ENCODE results near the gene EPAS1.

The EPAS1 gene

GRCh38 chr2:46305187-46305586, 8.0 kb downstream of the EPAS1 start:
- Mint-ChIP-seq H3K4me1 (peaks cover 36% of the 10 kb centered on the region), H3K27ac (no peak overlapping the region), H3K9me3 (no peaks in the 10 kb centered on the region), H3K36me3 (peaks cover 61% of the 10 kb centered on the region), H3K4me3 (peak overlapping the region; percentile 11)
- no peak for DNase-seq (ENCODE audit: low spot score in 2 of 2)
- no peak for ATAC-seq

DNA sequence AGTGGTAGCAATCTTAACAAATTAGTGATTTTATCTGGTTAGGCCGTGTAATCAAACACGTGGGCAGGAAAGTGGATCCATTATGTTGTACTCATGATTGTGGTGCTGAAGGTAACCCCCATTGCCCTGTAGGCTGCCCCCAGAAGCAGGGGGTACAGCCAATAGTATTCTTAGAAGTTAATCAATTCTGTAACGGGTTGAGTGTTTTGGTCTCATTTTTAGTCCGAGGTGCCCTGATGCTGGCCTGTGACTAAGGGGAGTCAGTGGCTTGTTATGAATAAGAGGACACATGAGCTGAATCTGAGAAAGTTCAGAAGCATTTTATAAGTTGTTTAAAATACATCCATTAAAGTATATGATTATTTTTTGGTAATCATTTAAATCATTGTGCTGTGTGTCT, 8.6 kb downstream of the EPAS1 start:
- DNase-seq (ENCODE audit: low spot score in 2 of 2) (peak in 1 of 2 donors; percentile 69), ATAC-seq (peak; percentile 98)
- peak overlapping the region; percentile 11 for H3K4me3 Mint-ChIP-seq
- H3K9me3 Mint-ChIP-seq, result no peaks in the 10 kb centered on the region
- peaks cover 36% of the 10 kb centered on the region for H3K4me1 Mint-ChIP-seq
- H3K27ac Mint-ChIP-seq, result no peak overlapping the region
- peaks cover 55% of the 10 kb centered on the region for H3K36me3 Mint-ChIP-seq

- no peaks in the 10 kb centered on the region for H3K9me3 Mint-ChIP-seq
- DNase-seq (ENCODE audit: low spot score in 2 of 2), result no peak
- H3K4me1 Mint-ChIP-seq, result peaks cover 36% of the 10 kb centered on the region
- H3K36me3 Mint-ChIP-seq, result peaks cover 50% of the 10 kb centered on the region
- no peak for ATAC-seq
- H3K4me3 Mint-ChIP-seq, result no peak overlapping the region
- no peak overlapping the region for H3K27ac Mint-ChIP-seq
Observed at GRCh38 chr2:46306330-46306751, 9.1 kb downstream of the EPAS1 start.

GRCh38 chr2:46306988-46307655, 9.9 kb downstream of the EPAS1 start:
- H3K36me3 Mint-ChIP-seq, result peaks cover 42% of the 10 kb centered on the region
- peaks cover 40% of the 10 kb centered on the region for H3K4me1 Mint-ChIP-seq
- ATAC-seq, result no peak
- H3K27ac Mint-ChIP-seq, result no peak overlapping the region
- H3K9me3 Mint-ChIP-seq, result no peaks in the 10 kb centered on the region
- DNase-seq (ENCODE audit: low spot score in 2 of 2), result no peak
- H3K4me3 Mint-ChIP-seq, result no peak overlapping the region

- Mint-ChIP-seq H3K4me3 (no peak overlapping the region), H3K4me1 (peaks cover 40% of the 10 kb centered on the region), H3K36me3 (peaks cover 34% of the 10 kb centered on the region), H3K27ac (no peak overlapping the region), H3K9me3 (no peaks in the 10 kb centered on the region)
- DNase-seq (ENCODE audit: low spot score in 2 of 2), result no peak
- no peak for ATAC-seq
Observed at GRCh38 chr2:46308081-46308480, 10.9 kb downstream of the EPAS1 start.

- H3K4me3 Mint-ChIP-seq, result no peak overlapping the region
- H3K9me3 Mint-ChIP-seq, result no peaks in the 10 kb centered on the region
- no peak for ATAC-seq
- peaks cover 34% of the 10 kb centered on the region for H3K4me1 Mint-ChIP-seq
- H3K36me3 Mint-ChIP-seq, result peaks cover 34% of the 10 kb centered on the region
- DNase-seq (ENCODE audit: low spot score in 2 of 2), result no peak
- H3K27ac Mint-ChIP-seq, result no peak overlapping the region
Observed at GRCh38 chr2:46308629-46309028, 11.4 kb downstream of the EPAS1 start.

DNA sequence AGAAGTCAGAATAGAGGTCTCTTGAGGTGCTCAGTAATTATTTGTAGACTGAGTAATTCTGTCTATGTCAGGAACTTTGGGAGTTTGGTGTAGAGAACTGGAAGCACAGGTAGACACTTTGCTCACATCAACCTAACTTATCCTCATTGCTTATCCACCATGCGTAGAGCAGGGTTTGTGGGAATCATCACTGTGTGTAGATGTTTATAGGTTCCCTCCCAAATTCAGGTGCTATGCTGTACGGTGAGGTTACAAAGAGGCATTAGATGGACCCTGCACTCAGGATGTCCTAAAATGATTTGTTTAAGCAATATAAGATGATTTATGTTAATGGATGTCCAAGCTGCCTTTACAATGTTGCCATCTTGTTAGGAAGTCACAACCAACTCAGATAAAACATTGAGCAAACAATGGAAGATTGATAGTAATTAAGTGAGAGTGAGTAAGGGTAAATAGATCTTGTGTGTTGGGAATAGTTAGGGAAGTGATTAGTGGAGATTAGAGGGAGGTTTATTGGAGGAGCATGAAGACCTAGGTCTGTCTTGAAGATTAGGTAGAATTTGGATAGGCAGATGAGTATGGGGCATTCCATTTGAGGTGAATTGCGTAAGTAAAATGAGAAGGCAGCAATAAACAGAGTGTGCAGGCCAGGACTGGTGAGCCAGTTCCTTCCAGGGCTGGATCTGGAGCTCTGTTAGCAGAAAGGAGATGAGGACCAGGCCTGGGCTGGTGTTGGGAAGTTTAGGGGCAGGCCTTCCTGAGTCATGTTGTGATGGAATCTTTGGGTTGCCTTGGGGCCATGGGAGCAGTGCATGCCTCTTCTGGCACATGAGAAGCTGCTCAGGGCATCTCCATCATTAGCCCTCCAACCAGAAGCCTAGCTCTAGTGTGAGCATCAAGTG, 12.1 kb downstream of the EPAS1 start:
- no peak for DNase-seq (ENCODE audit: low spot score in 2 of 2)
- Mint-ChIP-seq H3K4me3 (no peak overlapping the region), H3K36me3 (peaks cover 34% of the 10 kb centered on the region), H3K4me1 (peaks cover 29% of the 10 kb centered on the region), H3K9me3 (no peaks in the 10 kb centered on the region), H3K27ac (no peak overlapping the region)
- no peak for ATAC-seq

- ATAC-seq, result no peak
- Mint-ChIP-seq H3K9me3 (no peaks in the 10 kb centered on the region), H3K4me3 (no peak overlapping the region), H3K4me1 (peaks cover 29% of the 10 kb centered on the region), H3K36me3 (peaks cover 34% of the 10 kb centered on the region), H3K27ac (no peak overlapping the region)
- no peak for DNase-seq (ENCODE audit: low spot score in 2 of 2)
Observed at GRCh38 chr2:46310446-46310845, 13.2 kb downstream of the EPAS1 start.

DNA sequence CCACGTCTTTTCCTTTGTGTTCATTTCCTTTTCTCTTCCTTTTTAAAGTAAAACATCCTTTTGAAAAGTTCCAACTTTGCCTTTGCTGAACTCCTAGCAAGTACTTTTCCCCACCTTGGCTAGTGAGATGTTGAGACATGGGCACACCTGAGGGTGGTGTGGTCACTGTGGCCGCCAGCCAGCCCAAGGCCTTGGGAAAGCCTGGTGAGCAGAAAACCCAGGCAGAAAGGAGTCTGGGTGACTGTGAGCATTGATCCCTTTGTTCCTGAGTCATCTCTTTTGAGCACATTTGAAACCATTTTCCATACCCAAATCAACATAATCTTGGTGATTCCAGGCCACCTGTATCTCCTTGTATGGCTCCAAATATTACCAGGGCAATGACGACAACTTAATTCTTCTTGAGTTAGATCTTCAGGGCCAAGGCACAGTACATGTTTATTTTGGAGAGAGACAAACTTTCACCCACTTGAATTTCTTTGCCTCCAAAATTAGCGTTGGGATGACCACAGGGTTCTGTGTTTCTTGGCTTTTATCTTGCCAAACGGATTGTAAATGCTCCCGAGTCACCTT, 14.5 kb downstream of the EPAS1 start:
- ATAC-seq (no peak), DNase-seq (ENCODE audit: low spot score in 2 of 2) (no peak)
- Mint-ChIP-seq H3K4me1 (peaks cover 29% of the 10 kb centered on the region), H3K36me3 (peaks cover 40% of the 10 kb centered on the region), H3K27ac (no peak overlapping the region), H3K4me3 (no peak overlapping the region), H3K9me3 (no peaks in the 10 kb centered on the region)

DNA sequence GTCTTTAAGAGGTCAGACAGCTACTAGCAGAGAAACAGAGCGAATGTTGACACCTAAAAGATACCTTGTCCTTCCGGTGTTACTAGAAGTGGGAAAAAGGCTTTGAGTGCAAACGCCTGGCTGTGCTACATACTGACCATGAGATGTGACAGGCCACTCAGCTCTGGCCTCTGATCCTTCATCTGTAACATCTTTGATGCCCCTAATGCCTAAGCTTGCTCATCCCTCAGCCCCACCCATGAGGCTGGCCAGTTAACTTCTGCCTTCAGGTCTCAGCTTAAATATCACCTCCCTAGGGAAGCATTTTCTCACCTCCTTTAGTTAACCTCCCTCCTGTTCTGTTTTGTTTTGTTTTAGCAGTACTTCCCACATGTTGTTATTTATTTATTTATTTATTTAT, 15.9 kb downstream of the EPAS1 start:
- DNase-seq (ENCODE audit: low spot score in 2 of 2), result no peak

GRCh38 chr2:46314065-46314835, 17.0 kb downstream of the EPAS1 start:
- DNase-seq (ENCODE audit: low spot score in 2 of 2) (no peak), ATAC-seq (no peak)
- Mint-ChIP-seq H3K4me1 (peaks cover 28% of the 10 kb centered on the region), H3K4me3 (no peak overlapping the region), H3K36me3 (peaks cover 36% of the 10 kb centered on the region), H3K27ac (no peak overlapping the region), H3K9me3 (no peaks in the 10 kb centered on the region)

More for the DNA sequence above, 15.9 kb downstream of the EPAS1 start:
- Mint-ChIP-seq H3K4me3 (no peak overlapping the region), H3K4me1 (peaks cover 28% of the 10 kb centered on the region), H3K27ac (no peak overlapping the region), H3K36me3 (peaks cover 38% of the 10 kb centered on the region), H3K9me3 (no peaks in the 10 kb centered on the region)
- ATAC-seq, result no peak

DNA sequence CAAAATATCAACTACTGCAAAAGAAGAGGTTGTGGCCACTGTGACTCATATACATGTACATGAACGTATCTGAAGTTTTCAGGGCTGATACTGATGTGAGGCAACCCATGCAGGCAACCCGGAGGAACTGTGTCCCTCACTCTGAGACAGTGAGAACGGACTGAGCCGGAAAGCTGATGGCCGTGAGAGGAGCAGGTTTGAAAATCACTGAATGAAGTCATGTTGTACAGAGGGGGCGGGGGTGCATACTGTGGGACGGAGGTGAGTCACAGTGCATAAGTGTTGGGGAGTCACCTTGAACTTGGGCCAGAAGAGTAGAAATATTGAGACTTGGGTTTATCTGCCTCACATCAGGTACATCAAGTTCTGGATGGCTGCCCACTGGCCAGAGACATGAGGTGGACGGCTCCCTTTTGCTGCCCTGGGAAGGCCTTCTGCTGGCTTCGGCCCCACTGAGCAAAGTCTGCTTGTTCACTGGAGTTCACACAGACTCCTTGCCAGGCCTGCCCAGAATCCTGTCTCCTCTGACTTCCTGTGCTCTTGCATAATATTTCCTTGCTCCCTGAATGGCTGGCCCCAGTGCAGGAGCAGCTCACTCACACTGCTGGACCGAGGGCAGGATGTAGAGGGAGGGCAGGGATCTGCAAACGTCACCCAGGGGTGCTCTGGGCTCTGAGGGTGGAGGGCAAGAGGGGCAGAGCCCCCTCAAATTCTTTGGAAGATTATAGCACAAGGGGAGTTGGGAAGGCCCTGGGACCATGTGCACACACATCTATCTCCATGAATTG, 18.1 kb downstream of the EPAS1 start:
- H3K4me3 Mint-ChIP-seq, result no peak overlapping the region
- DNase-seq (ENCODE audit: low spot score in 2 of 2) (no peak), ATAC-seq (peak; percentile 93)
- H3K36me3 Mint-ChIP-seq, result peaks cover 36% of the 10 kb centered on the region
- H3K27ac Mint-ChIP-seq, result no peak overlapping the region
- peaks cover 28% of the 10 kb centered on the region for H3K4me1 Mint-ChIP-seq
- H3K9me3 Mint-ChIP-seq, result no peaks in the 10 kb centered on the region

GRCh38 chr2:46317094-46317486, 19.9 kb downstream of the EPAS1 start:
- H3K36me3 Mint-ChIP-seq, result peaks cover 36% of the 10 kb centered on the region
- H3K27ac Mint-ChIP-seq, result no peak overlapping the region
- no peak overlapping the region for H3K4me3 Mint-ChIP-seq
- no peaks in the 10 kb centered on the region for H3K9me3 Mint-ChIP-seq
- no peak for ATAC-seq
- H3K4me1 Mint-ChIP-seq, result peaks cover 24% of the 10 kb centered on the region
- DNase-seq (ENCODE audit: low spot score in 2 of 2), result no peak

- H3K4me1 Mint-ChIP-seq, result peaks cover 24% of the 10 kb centered on the region
- H3K36me3 Mint-ChIP-seq, result peaks cover 36% of the 10 kb centered on the region
- H3K4me3 Mint-ChIP-seq, result no peak overlapping the region
- ATAC-seq (no peak), DNase-seq (ENCODE audit: low spot score in 2 of 2) (no peak)
- H3K9me3 Mint-ChIP-seq, result no peaks in the 10 kb centered on the region
- H3K27ac Mint-ChIP-seq, result no peak overlapping the region
Observed at GRCh38 chr2:46318579-46319460, 21.6 kb downstream of the EPAS1 start.
